ENCODE results near the gene SULT1A4. TPM values are rescaled to one million over a fixed set of nuclear protein-coding genes. Genes with fewer than 3 reads are reported as not detected.
"Not testable (repeated sequence)": the region's sequence is repeated elsewhere in the genome, so short reads cannot be mapped to it uniquely, and the experiment has no call there.

The SULT1A4 gene
- polyA plus RNA-seq, 4 donors, result 151 to 768 (median 265) TPM

- DNase-seq, FAIRE-seq: not testable (repeated sequence)
- no CpG with 5 or more reads among the region's 9 CpGs for WGBS, 3 donors
These were observed 926 bp downstream of the SULT1A4 start for GRCh38 chr16:29460647-29461030.

GRCh38 chr16:29465985-29466824, 6.5 kb downstream of the SULT1A4 start:
- not testable (repeated sequence) for H3K27ac ChIP-seq (ENCODE audit: low read depth in 1 of 3, low read length in 2 of 3); DNase-seq; H3K4me3 ChIP-seq (ENCODE audit: low read depth in 1 of 3, low read length in 3 of 3); H3K4me1 ChIP-seq (ENCODE audit: control insufficient read depth in 3 of 3, insufficient read depth in 2 of 3, low read depth in 1 of 3, low read length in 2 of 3); H3K9me3 ChIP-seq (ENCODE audit: control insufficient read depth in 2 of 2, insufficient read depth in 1 of 2, low read depth in 1 of 2, low read length in 1 of 2); H3K27me3 ChIP-seq (ENCODE audit: control insufficient read depth in 3 of 3, insufficient read depth in 3 of 3, low read length in 3 of 3); FAIRE-seq; H3K36me3 ChIP-seq (ENCODE audit: control insufficient read depth in 3 of 3, insufficient read depth in 2 of 3, low read depth in 1 of 3, low read length in 3 of 3)
- WGBS, 3 donors, result 1% methylated on average over 15 of the region's 57 CpGs; no CpG with 5 or more reads in 2 of the 3 donors

More at GRCh38 chr16:29460647-29461030, 926 bp downstream of the SULT1A4 start:
- not testable (repeated sequence) for H3K27ac ChIP-seq (ENCODE audit: low read depth in 1 of 3, low read length in 2 of 3); H3K36me3 ChIP-seq (ENCODE audit: control insufficient read depth in 3 of 3, insufficient read depth in 2 of 3, low read depth in 1 of 3, low read length in 3 of 3); H3K9me3 ChIP-seq (ENCODE audit: control insufficient read depth in 2 of 2, insufficient read depth in 1 of 2, low read depth in 1 of 2, low read length in 1 of 2); H3K27me3 ChIP-seq (ENCODE audit: control insufficient read depth in 3 of 3, insufficient read depth in 3 of 3, low read length in 3 of 3); H3K4me3 ChIP-seq (ENCODE audit: low read depth in 1 of 3, low read length in 3 of 3); H3K4me1 ChIP-seq (ENCODE audit: control insufficient read depth in 3 of 3, insufficient read depth in 2 of 3, low read depth in 1 of 3, low read length in 2 of 3)

- not testable (repeated sequence) for DNase-seq; H3K9me3 ChIP-seq (ENCODE audit: control insufficient read depth in 2 of 2, insufficient read depth in 1 of 2, low read depth in 1 of 2, low read length in 1 of 2); H3K27me3 ChIP-seq (ENCODE audit: control insufficient read depth in 3 of 3, insufficient read depth in 3 of 3, low read length in 3 of 3); H3K4me1 ChIP-seq (ENCODE audit: control insufficient read depth in 3 of 3, insufficient read depth in 2 of 3, low read depth in 1 of 3, low read length in 2 of 3); FAIRE-seq; H3K36me3 ChIP-seq (ENCODE audit: control insufficient read depth in 3 of 3, insufficient read depth in 2 of 3, low read depth in 1 of 3, low read length in 3 of 3); H3K4me3 ChIP-seq (ENCODE audit: low read depth in 1 of 3, low read length in 3 of 3); H3K27ac ChIP-seq (ENCODE audit: low read depth in 1 of 3, low read length in 2 of 3)
- WGBS, 3 donors, result no CpG with 5 or more reads among the region's 33 CpGs
These were observed 7.2 kb downstream of the SULT1A4 start for GRCh38 chr16:29466904-29467303.

GRCh38 chr16:29467654-29468366, 8.1 kb downstream of the SULT1A4 start:
- H3K4me1 ChIP-seq (ENCODE audit: control insufficient read depth in 3 of 3, insufficient read depth in 2 of 3, low read depth in 1 of 3, low read length in 2 of 3); FAIRE-seq; H3K9me3 ChIP-seq (ENCODE audit: control insufficient read depth in 2 of 2, insufficient read depth in 1 of 2, low read depth in 1 of 2, low read length in 1 of 2); DNase-seq; H3K27me3 ChIP-seq (ENCODE audit: control insufficient read depth in 3 of 3, insufficient read depth in 3 of 3, low read length in 3 of 3); H3K4me3 ChIP-seq (ENCODE audit: low read depth in 1 of 3, low read length in 3 of 3); H3K27ac ChIP-seq (ENCODE audit: low read depth in 1 of 3, low read length in 2 of 3); H3K36me3 ChIP-seq (ENCODE audit: control insufficient read depth in 3 of 3, insufficient read depth in 2 of 3, low read depth in 1 of 3, low read length in 3 of 3): not testable (repeated sequence)
- 18% methylated on average over 2 of the region's 10 CpGs; no CpG with 5 or more reads in 2 of the 3 donors for WGBS, 3 donors

GRCh38 chr16:29469660-29470059, 9.9 kb downstream of the SULT1A4 start:
- H3K4me3 ChIP-seq (ENCODE audit: low read depth in 1 of 3, low read length in 3 of 3); H3K9me3 ChIP-seq (ENCODE audit: control insufficient read depth in 2 of 2, insufficient read depth in 1 of 2, low read depth in 1 of 2, low read length in 1 of 2); DNase-seq; H3K36me3 ChIP-seq (ENCODE audit: control insufficient read depth in 3 of 3, insufficient read depth in 2 of 3, low read depth in 1 of 3, low read length in 3 of 3); FAIRE-seq; H3K27me3 ChIP-seq (ENCODE audit: control insufficient read depth in 3 of 3, insufficient read depth in 3 of 3, low read length in 3 of 3); H3K4me1 ChIP-seq (ENCODE audit: control insufficient read depth in 3 of 3, insufficient read depth in 2 of 3, low read depth in 1 of 3, low read length in 2 of 3): not testable (repeated sequence)
- 9 to 16% (median 10%) methylated on average over 5 of the region's 6 CpGs for WGBS, 3 donors
- peak overlapping the region in 1 of 3 donors; percentile 41 for H3K27ac ChIP-seq (ENCODE audit: low read depth in 1 of 3, low read length in 2 of 3)

GRCh38 chr16:29472065-29472464, 12.4 kb downstream of the SULT1A4 start:
- H3K27me3 ChIP-seq (ENCODE audit: control insufficient read depth in 3 of 3, insufficient read depth in 3 of 3, low read length in 3 of 3); H3K4me1 ChIP-seq (ENCODE audit: control insufficient read depth in 3 of 3, insufficient read depth in 2 of 3, low read depth in 1 of 3, low read length in 2 of 3); H3K4me3 ChIP-seq (ENCODE audit: low read depth in 1 of 3, low read length in 3 of 3); H3K36me3 ChIP-seq (ENCODE audit: control insufficient read depth in 3 of 3, insufficient read depth in 2 of 3, low read depth in 1 of 3, low read length in 3 of 3); DNase-seq; H3K9me3 ChIP-seq (ENCODE audit: control insufficient read depth in 2 of 2, insufficient read depth in 1 of 2, low read depth in 1 of 2, low read length in 1 of 2); FAIRE-seq; H3K27ac ChIP-seq (ENCODE audit: low read depth in 1 of 3, low read length in 2 of 3): not testable (repeated sequence)
- WGBS, 3 donors, result no CpG with 5 or more reads among the region's 4 CpGs

GRCh38 chr16:29482276-29482675, 22.6 kb downstream of the SULT1A4 start:
- not testable (repeated sequence) for H3K36me3 ChIP-seq (ENCODE audit: control insufficient read depth in 3 of 3, insufficient read depth in 2 of 3, low read depth in 1 of 3, low read length in 3 of 3); DNase-seq; H3K9me3 ChIP-seq (ENCODE audit: control insufficient read depth in 2 of 2, insufficient read depth in 1 of 2, low read depth in 1 of 2, low read length in 1 of 2); H3K27me3 ChIP-seq (ENCODE audit: control insufficient read depth in 3 of 3, insufficient read depth in 3 of 3, low read length in 3 of 3); H3K4me1 ChIP-seq (ENCODE audit: control insufficient read depth in 3 of 3, insufficient read depth in 2 of 3, low read depth in 1 of 3, low read length in 2 of 3); FAIRE-seq; H3K27ac ChIP-seq (ENCODE audit: low read depth in 1 of 3, low read length in 2 of 3); H3K4me3 ChIP-seq (ENCODE audit: low read depth in 1 of 3, low read length in 3 of 3)
- WGBS, 3 donors, result 77 to 91% (median 87%) methylated on average over 5 to 7 of the region's 12 CpGs

GRCh38 chr16:29506308-29506707, 46.6 kb downstream of the SULT1A4 start, which contains the start of gene NPIPB12:
TSS of gene NPIPB12 (minus strand) at chr16:29506408.
- H3K27ac ChIP-seq (ENCODE audit: low read depth in 1 of 3, low read length in 2 of 3); FAIRE-seq; H3K4me1 ChIP-seq (ENCODE audit: control insufficient read depth in 3 of 3, insufficient read depth in 2 of 3, low read depth in 1 of 3, low read length in 2 of 3); H3K9me3 ChIP-seq (ENCODE audit: control insufficient read depth in 2 of 2, insufficient read depth in 1 of 2, low read depth in 1 of 2, low read length in 1 of 2); H3K36me3 ChIP-seq (ENCODE audit: control insufficient read depth in 3 of 3, insufficient read depth in 2 of 3, low read depth in 1 of 3, low read length in 3 of 3); DNase-seq; H3K27me3 ChIP-seq (ENCODE audit: control insufficient read depth in 3 of 3, insufficient read depth in 3 of 3, low read length in 3 of 3); H3K4me3 ChIP-seq (ENCODE audit: low read depth in 1 of 3, low read length in 3 of 3): not testable (repeated sequence)
- WGBS, 3 donors, result 82 to 100% (median 90%) methylated on average over 2 of the region's 6 CpGs

All from small intestine (tissue), 7 donors.